Measurements from ENCODE around the gene GGA1.
"Not testable (repeated sequence)": the region's sequence is repeated elsewhere in the genome, so short reads cannot be mapped to it uniquely, and the experiment has no call there.

The GGA1 gene

GRCh38 chr22:37650463-37651136, 42.0 kb downstream of the GGA1 start:
- no peak for DNase-seq (ENCODE audit: low read depth)

GRCh38 chr22:37654563-37655251, 46.1 kb downstream of the GGA1 start:
- no peak for DNase-seq (ENCODE audit: low read depth)

- DNase-seq (ENCODE audit: low read depth) = no peak
Measured at GRCh38 chr22:37655252-37655563, 46.6 kb downstream of the GGA1 start.

- DNase-seq (ENCODE audit: low read depth) = not testable (repeated sequence)
Measured at GRCh38 chr22:37656583-37656982, 47.9 kb downstream of the GGA1 start.

- DNase-seq (ENCODE audit: low read depth) = no peak
Measured at GRCh38 chr22:37657590-37658132, 49.0 kb downstream of the GGA1 start.

GRCh38 chr22:37658133-37659065, 49.8 kb downstream of the GGA1 start, which contains the start of gene PDXP:
PDXP (plus strand) TSS chr22:37658723; CDS start chr22:37658783, 60 bp downstream.
- DNase-seq (ENCODE audit: low read depth) = peak; percentile 97

- DNase-seq (ENCODE audit: low read depth) = no peak
Measured at GRCh38 chr22:37659066-37659896, 50.6 kb downstream of the GGA1 start.

- DNase-seq (ENCODE audit: low read depth) = no peak
Measured at GRCh38 chr22:37659897-37660708, 51.5 kb downstream of the GGA1 start.

GRCh38 chr22:37660709-37661045, 52.0 kb downstream of the GGA1 start:
- no peak for DNase-seq (ENCODE audit: low read depth)

- no peak for DNase-seq (ENCODE audit: low read depth)
Measured at GRCh38 chr22:37661160-37661924, 52.7 kb downstream of the GGA1 start.

- no peak for DNase-seq (ENCODE audit: low read depth)
Measured at GRCh38 chr22:37662039-37662438, 53.4 kb downstream of the GGA1 start.

- no peak for DNase-seq (ENCODE audit: low read depth)
Measured at GRCh38 chr22:37663521-37664140, 55.0 kb downstream of the GGA1 start.

- no peak for DNase-seq (ENCODE audit: low read depth)
Measured at GRCh38 chr22:37664249-37665101, 55.8 kb downstream of the GGA1 start.

- DNase-seq (ENCODE audit: low read depth) = no peak
Measured at GRCh38 chr22:37665487-37665886, 56.9 kb downstream of the GGA1 start.

- DNase-seq (ENCODE audit: low read depth) = no peak
Measured at GRCh38 chr22:37669586-37669985, 61.0 kb downstream of the GGA1 start.

- no peak for DNase-seq (ENCODE audit: low read depth)
Measured at GRCh38 chr22:37672206-37672919, 63.7 kb downstream of the GGA1 start.

GRCh38 chr22:37672920-37673455, 64.4 kb downstream of the GGA1 start:
- no peak for DNase-seq (ENCODE audit: low read depth)

- DNase-seq (ENCODE audit: low read depth) = no peak
Measured at GRCh38 chr22:37674248-37674647, 65.6 kb downstream of the GGA1 start.
